Neural cell (in vitro differentiated cells): ENCODE measurements around the gene ASPHD1. TPM values are rescaled to one million over a fixed set of nuclear protein-coding genes. Genes with fewer than 3 reads are reported as not detected.
"Not testable (repeated sequence)": the region's sequence is repeated elsewhere in the genome, so short reads cannot be mapped to it uniquely, and the experiment has no call there.

Source experiments
- H2AFZ ChIP-seq: fragments of 200-600, 300-800 bp; sonication (generic), shearing (Covaris generic); 2 replicates; pipeline ENCODE4 v1.6.0; 2014; ENCODE audit warnings: low read depth, mild to moderate bottlenecking, antibody characterized with exemption, low read length, moderate library complexity
- H3F3A ChIP-seq: fragments of 200-600 bp; shearing (Covaris generic); 2 replicates; pipeline ENCODE4 v1.6.1; 2016; ENCODE audit warnings: mild to moderate bottlenecking, moderate library complexity, mixed read lengths, antibody characterized with exemption, low read length; ENCODE audit not compliant: insufficient read depth, poor library complexity, severe bottlenecking
- H3K27ac ChIP-seq: fragments of 200-600, 300-800 bp; sonication (generic), shearing (Covaris generic); 2 replicates; pipeline ENCODE4 v1.5.1; 2014; ENCODE audit warnings: mild to moderate bottlenecking, low read length, moderate library complexity
- H3K27me3 ChIP-seq: fragments of 300-800, 200-600 bp; sonication (generic), shearing (Covaris generic); 2 replicates; pipeline ENCODE4 v1.6.0; 2014; ENCODE audit warnings: mild to moderate bottlenecking, low read depth, low read length, moderate library complexity; ENCODE audit not compliant: insufficient read depth
- H3K36me3 ChIP-seq: fragments of 300-800, 200-600 bp; sonication (generic), shearing (Covaris generic); 2 replicates; pipeline ENCODE4 v1.5.1; 2014; ENCODE audit warnings: mild to moderate bottlenecking, antibody characterized with exemption, low read length, moderate library complexity; ENCODE audit not compliant: insufficient read depth
- H3K4me2 ChIP-seq: fragments of 300-800, 200-600 bp; sonication (generic), shearing (Covaris generic); 2 replicates; pipeline ENCODE4 v1.6.0; 2014; ENCODE audit warnings: mild to moderate bottlenecking, low read length
- H3K4me3 ChIP-seq: fragments of 300-800, 200-600 bp; sonication (generic), shearing (Covaris generic); 2 replicates; pipeline ENCODE4 v1.5.1; 2014; ENCODE audit warnings: mild to moderate bottlenecking, low read length, moderate library complexity
- H3K79me2 ChIP-seq: fragments of 200-600 bp; shearing (Covaris generic); replicated peaks from 2 replicates; pipeline ENCODE4 v1.6.0; 2014; ENCODE audit warnings: mild to moderate bottlenecking, low read length, moderate library complexity; ENCODE audit not compliant: insufficient read depth
- H3K9ac ChIP-seq: fragments of 300-800, 200-600 bp; sonication (generic), shearing (Covaris generic); 2 replicates; pipeline ENCODE4 v1.6.1; 2016; ENCODE audit warnings: mild to moderate bottlenecking, low read length, mixed read lengths
- H3K9me2 ChIP-seq: fragments of 200-600 bp; shearing (Covaris generic); 2 replicates; pipeline ENCODE4 v1.6.1; 2016; ENCODE audit warnings: mild to moderate bottlenecking, low read length, mixed read lengths; ENCODE audit not compliant: insufficient read depth
- H3K9me3 ChIP-seq: fragments of 200-600, 300-800 bp; sonication (generic), shearing (Covaris generic); 2 replicates; pipeline ENCODE4 v1.6.1; 2016; ENCODE audit warnings: mild to moderate bottlenecking, mixed run types, low read length, moderate library complexity, mixed read lengths
- H4K20me1 ChIP-seq: fragments of 200-600 bp; shearing (Covaris generic); 2 replicates; pipeline ENCODE4 v1.6.1; 2016; ENCODE audit warnings: mild to moderate bottlenecking, mixed run types; ENCODE audit not compliant: insufficient read depth
- CTCF ChIP-seq: fragments of 450-650 bp; IDR thresholded peaks from 2 replicates; pipeline ENCODE4 v1.5.1; 2014; ENCODE audit warnings: antibody characterized with exemption, mild to moderate bottlenecking, moderate library complexity; ENCODE audit not compliant: poor library complexity, severe bottlenecking
- EP300 ChIP-seq: fragments of 450-650 bp; conservative IDR thresholded peaks from 2 replicates; pipeline ENCODE4 v1.6.1; 2014; ENCODE audit warnings: antibody characterized with exemption, mild to moderate bottlenecking, moderate library complexity; ENCODE audit not compliant: poor library complexity, severe bottlenecking
- EZH2 ChIP-seq: fragments of 200-600, 300-800 bp; shearing (Covaris generic), sonication (generic); IDR thresholded peaks from 2 replicates; pipeline ENCODE4 v1.6.1; 2014; ENCODE audit warnings: antibody characterized with exemption, low read length, borderline replicate concordance, mild to moderate bottlenecking; ENCODE audit not compliant: insufficient read depth, poor library complexity, severe bottlenecking
- MXI1 ChIP-seq: fragments of 450-650 bp; conservative IDR thresholded peaks from 2 replicates; pipeline ENCODE4 v1.6.1; 2014; ENCODE audit warnings: antibody characterized with exemption, mild to moderate bottlenecking; ENCODE audit not compliant: poor library complexity, severe bottlenecking
- POLR2AphosphoS5 ChIP-seq: IDR thresholded peaks from 2 replicates; pipeline ENCODE4 v1.6.1; 2012
- RAD21 ChIP-seq: fragments of 450-650 bp; conservative IDR thresholded peaks from 2 replicates; pipeline ENCODE4 v1.6.1; 2014; ENCODE audit warnings: antibody characterized with exemption, mild to moderate bottlenecking, moderate library complexity
- REST ChIP-seq: IDR thresholded peaks from 2 replicates; pipeline ENCODE4 v1.6.1; 2012; ENCODE audit warnings: borderline replicate concordance
- SMC3 ChIP-seq: fragments of 450-650 bp; conservative IDR thresholded peaks from 2 replicates; pipeline ENCODE4 v1.6.1; 2014; ENCODE audit warnings: antibody characterized with exemption, mild to moderate bottlenecking, moderate library complexity; ENCODE audit not compliant: poor library complexity
- TAF1 ChIP-seq: IDR thresholded peaks from 2 replicates; pipeline ENCODE4 v1.6.1; 2012; ENCODE audit warnings: low read depth
- polyA plus RNA-seq: library from polyadenylated mRNA; depleted of rRNA; stranded (reverse); fragments of >200 nt; gene quantifications from 2 replicates; pipeline ENCODE4 v1.2.3, GENCODE V29; 2014

Gene ASPHD1
- polyA plus RNA-seq, 1 donor from 2014 or later = 38.9 TPM

DNA sequence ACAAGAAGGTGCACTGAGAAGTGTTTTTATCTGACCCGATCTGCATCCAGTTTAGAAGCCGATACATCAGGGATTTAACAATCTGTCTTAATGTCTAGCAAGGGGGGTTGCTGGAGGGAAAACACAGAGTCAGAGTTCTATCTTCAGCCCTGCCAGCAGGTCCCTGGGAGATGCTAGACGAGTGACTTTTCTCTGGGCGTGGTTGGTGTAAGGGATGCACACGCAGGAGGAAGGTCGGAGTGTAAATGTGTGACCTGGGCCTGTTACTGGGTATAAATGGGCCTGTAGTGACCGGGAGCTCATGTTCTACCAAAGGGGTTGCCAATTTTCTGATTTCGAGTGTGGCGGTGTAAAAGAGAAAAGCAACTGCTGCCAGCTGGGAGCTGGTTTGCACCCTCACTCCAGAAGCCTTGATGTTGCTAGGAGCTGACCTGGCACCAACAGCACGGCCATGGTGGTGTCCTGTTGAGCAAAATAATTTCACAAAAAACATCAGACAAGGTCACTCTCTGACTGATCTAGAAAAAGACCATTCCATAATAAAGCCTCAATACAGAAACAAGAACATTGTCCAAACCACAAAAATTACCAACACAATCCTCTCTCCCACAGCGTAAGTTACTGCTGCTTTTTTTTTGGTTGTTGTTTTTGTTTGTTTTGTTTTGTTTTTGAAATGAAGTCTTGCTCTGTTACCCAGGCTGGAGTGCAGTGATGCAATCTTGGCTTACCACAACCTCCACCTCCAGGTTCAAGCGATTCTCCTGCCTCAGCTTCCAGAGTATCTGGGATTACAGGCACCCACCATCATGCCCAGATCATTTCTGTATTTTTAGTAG, 27.0 kb downstream of the ASPHD1 start:
- TF ChIP-seq MXI1 (no peak), CTCF (no peak), REST (no peak)
- peak overlapping the region; percentile 82 for H3K9ac ChIP-seq
- no peaks in the 10 kb centered on the region for H3K27me3 ChIP-seq
- no peaks in the 10 kb centered on the region for H3K36me3 ChIP-seq
- no peak overlapping the region for H2AFZ ChIP-seq
- H3F3A ChIP-seq = peaks cover 3% of the 10 kb centered on the region
- H4K20me1 ChIP-seq = no peaks in the 10 kb centered on the region
- peak overlapping the region; percentile 71 for H3K4me2 ChIP-seq
- no peaks in the 10 kb centered on the region for H3K9me3 ChIP-seq
- H3K9me2 ChIP-seq = no peaks in the 10 kb centered on the region
- H3K79me2 ChIP-seq = peaks cover 9% of the 10 kb centered on the region
- H3K27ac ChIP-seq = peak overlapping the region; percentile 84
- H3K4me3 ChIP-seq = peak overlapping the region; percentile 94

GRCh38 chr16:29931750-29932149, 31.5 kb downstream of the ASPHD1 start:
- not testable (repeated sequence) for H3K4me2 ChIP-seq, H3K9me3 ChIP-seq, H4K20me1 ChIP-seq

DNA sequence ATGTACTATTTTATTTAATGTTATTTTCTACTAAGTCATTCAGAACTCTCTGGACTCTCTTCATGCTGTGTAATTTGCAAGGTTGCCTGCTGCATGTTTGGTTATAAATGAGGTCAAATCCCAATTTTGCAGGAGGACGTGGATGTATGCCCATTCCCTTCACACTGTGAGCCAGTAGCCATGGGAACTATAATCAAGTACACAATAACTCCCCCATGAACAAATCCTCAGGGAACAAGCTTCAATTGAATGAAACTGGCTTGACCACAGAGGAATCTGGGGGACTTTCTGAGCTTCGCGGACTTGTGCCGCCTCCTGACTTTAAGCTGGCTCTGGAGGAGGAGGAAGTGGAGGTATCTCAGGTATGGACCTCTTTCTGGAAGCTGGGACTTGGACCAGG, 40.4 kb downstream of the ASPHD1 start:
- Histone ChIP-seq H3K27ac (no peak overlapping the region), H3K27me3 (no peaks in the 10 kb centered on the region), H3K4me3 (no peak overlapping the region), H2AFZ (no peak overlapping the region), H3K9ac (no peak overlapping the region), H3K36me3 (no peaks in the 10 kb centered on the region), H3K79me2 (no peaks in the 10 kb centered on the region), H3K9me3 (no peaks in the 10 kb centered on the region), H3K9me2 (no peaks in the 10 kb centered on the region), H3F3A (no peaks in the 10 kb centered on the region), H3K4me2 (no peak overlapping the region), H4K20me1 (no peaks in the 10 kb centered on the region)
- TF ChIP-seq EP300 (no peak), EZH2 (no peak), MXI1 (no peak), TAF1 (no peak), POLR2AphosphoS5 (no peak), SMC3 (no peak), CTCF (no peak), RAD21 (no peak), REST (no peak)

More at GRCh38 chr16:29931750-29932149, 31.5 kb downstream of the ASPHD1 start:
- not testable (repeated sequence) for H3K4me3 ChIP-seq, H2AFZ ChIP-seq, H3K9ac ChIP-seq, H3K9me2 ChIP-seq, H3K27me3 ChIP-seq, H3F3A ChIP-seq, H3K36me3 ChIP-seq, H3K27ac ChIP-seq, H3K79me2 ChIP-seq
